HepG2 (cell line): ENCODE data around the gene NYAP1. TPM values are rescaled to one million over a fixed set of nuclear protein-coding genes. Genes with fewer than 3 reads are reported as not detected.

Experiments
- MBD4 ChIP-seq: IDR thresholded peaks from 2 replicates; pipeline ENCODE4 v1.6.1; 2012; ENCODE audit warnings: low read length, inconsistent platforms, borderline replicate concordance
- RFXANK ChIP-seq: IDR thresholded peaks from 2 replicates; pipeline ENCODE4 v1.6.1; 2016
- SNAI1 ChIP-seq: sonication (generic); formaldehyde crosslinking; IDR thresholded peaks from 2 replicates; pipeline ENCODE4 v1.5.0; 2020; ENCODE audit warnings: mild to moderate bottlenecking, missing genetic modification reagents, borderline replicate concordance
- SNRNP70 ChIP-seq: fragments of 200-400 bp; formaldehyde crosslinking; IDR thresholded peaks from 2 replicates; pipeline ENCODE4 v1.6.1; 2017; ENCODE audit warnings: mild to moderate bottlenecking, low read depth, low read length, moderate library complexity
- SOX13 ChIP-seq, 3 experiments: fragments of 450-650 bp in 1 of 3; sonication (generic) in 1 of 3; formaldehyde crosslinking in 1 of 3; IDR thresholded peaks in 2 of 3; conservative IDR thresholded peaks in 1 of 3; 2 replicates each; pipeline versions ENCODE4 v1.5.0 to v1.6.1; 2016 to 2020; ENCODE audit warnings: antibody characterized with exemption in 1 of 3, mild to moderate bottlenecking in 1 of 3, missing compliant biosample characterization in 1 of 3, missing genetic modification reagents in 1 of 3, moderate library complexity in 1 of 3
- THAP9 ChIP-seq: sonication (generic); formaldehyde crosslinking; IDR thresholded peaks from 2 replicates; pipeline ENCODE4; 2020; ENCODE audit warnings: missing genetic modification reagents, mild to moderate bottlenecking, borderline replicate concordance
- ZBTB42 ChIP-seq: sonication (generic); formaldehyde crosslinking; IDR thresholded peaks from 2 replicates; pipeline ENCODE4 v1.5.0; 2020; ENCODE audit warnings: mild to moderate bottlenecking, missing genetic modification reagents
- ZNF205 ChIP-seq: IDR thresholded peaks from 2 replicates; pipeline ENCODE4 v1.6.1; 2018; ENCODE audit warnings: missing biosample characterization, missing genetic modification reagents
- ZNF547 ChIP-seq: sonication (generic); formaldehyde crosslinking; IDR thresholded peaks from 2 replicates; pipeline ENCODE4 v1.5.1; 2020; ENCODE audit warnings: mild to moderate bottlenecking, missing genetic modification reagents
- ZNF574 ChIP-seq: sonication (generic); formaldehyde crosslinking; IDR thresholded peaks from 2 replicates; pipeline ENCODE4 v1.4.0; 2020; ENCODE audit warnings: missing genetic modification reagents
- ZNF737 ChIP-seq: sonication (generic); formaldehyde crosslinking; IDR thresholded peaks from 2 replicates; pipeline ENCODE4 v1.5.0; 2020; ENCODE audit warnings: missing genetic modification reagents, mild to moderate bottlenecking, borderline replicate concordance
- ZSCAN25 ChIP-seq: sonication (generic); formaldehyde crosslinking; IDR thresholded peaks from 2 replicates; pipeline ENCODE4 v1.8.0; 2022; ENCODE audit warnings: mild to moderate bottlenecking, missing genetic modification reagents
- polyA plus RNA-seq, 8 experiments: library from polyadenylated mRNA; depleted of rRNA in 3 of 8; stranded (reverse) in 7 of 8; unstranded in 1 of 8; fragments of >200 nt; fragmentation: Illumina TruSeq in 4 of 8; extraction: Trizol in 4 of 8; gene quantifications; 2 replicates each; pipeline versions ENCODE4 v1.2.1 to v1.2.3, GENCODE V29; 2011 to 2016; ENCODE audit warnings: low read depth in 4 of 8, missing spikeins in 1 of 8, mixed read lengths in 1 of 8; ENCODE audit not compliant: insufficient read depth in 1 of 8
- total RNA-seq, 5 experiments: library from RNA; depleted of rRNA; stranded (reverse); fragments of >200 nt; fragmentation: Illumina TruSeq; extraction: Trizol; gene quantifications; 2 replicates each; pipeline ENCODE4 v1.2.3, GENCODE V29; 2016; ENCODE audit warnings: low read depth in 1 of 5
- TF ChIP-seq, protein P1 (sequence below): sonication (generic); formaldehyde crosslinking; IDR thresholded peaks from 2 replicates; pipeline ENCODE4 v1.8.1; 2022; ENCODE audit warnings: mild to moderate bottlenecking, missing genetic modification reagents
- TF ChIP-seq, protein P2 (sequence below): sonication (generic); formaldehyde crosslinking; conservative IDR thresholded peaks from 2 replicates; pipeline ENCODE4 v1.5.0; 2020; ENCODE audit warnings: missing genetic modification reagents
- TF ChIP-seq, protein P3 (sequence below): sonication (generic); formaldehyde crosslinking; IDR thresholded peaks from 2 replicates; pipeline ENCODE4 v1.4.0; 2020; ENCODE audit warnings: missing genetic modification reagents

The NYAP1 gene
- total and polyA plus RNA-seq, 2 of the 13 experiments (the other 11 are each of a cell fraction or from before 2014, with no cell fraction given) = 0.15 to 0.46 TPM

DNA sequence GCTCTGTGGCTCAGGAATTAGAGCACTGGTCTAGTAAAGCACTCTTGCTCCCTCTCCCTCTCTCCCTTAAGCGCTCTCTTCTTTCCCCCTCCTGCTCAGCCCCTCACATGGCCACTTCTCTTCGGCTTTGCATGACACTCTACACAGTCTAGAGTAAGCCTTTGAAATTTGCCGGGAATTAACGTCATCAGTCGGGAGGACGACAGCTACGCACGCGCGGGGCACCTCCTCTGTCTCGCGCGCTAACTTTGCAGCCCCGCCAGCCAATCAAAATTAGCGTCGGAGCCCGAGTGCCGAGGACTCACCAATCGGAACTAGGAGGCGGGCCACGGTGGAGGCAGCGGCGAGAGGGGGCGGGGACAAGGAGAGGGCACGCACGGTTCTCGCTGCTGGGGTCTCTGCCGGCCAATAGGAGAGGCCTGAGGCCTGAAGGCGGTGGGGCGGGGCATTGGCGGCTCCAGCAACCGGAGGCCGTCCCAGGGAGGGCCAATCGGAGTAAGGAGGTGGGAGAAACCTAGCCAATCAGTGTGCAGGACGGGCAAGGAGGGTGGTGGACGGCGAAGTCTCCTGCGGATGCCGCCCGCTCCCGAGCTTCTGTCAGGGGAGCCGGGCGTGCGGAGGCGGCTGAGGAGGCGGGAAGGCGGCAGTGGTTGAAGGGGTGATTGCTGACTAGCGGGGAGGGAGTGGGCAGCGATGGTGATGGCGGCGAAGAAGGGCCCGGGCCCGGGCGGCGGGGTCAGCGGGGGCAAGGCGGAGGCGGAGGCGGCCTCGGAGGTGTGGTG is 55.1 kb downstream of the NYAP1 start, which contains the start of gene AGFG2 (continued):
- TF ChIP-seq THAP9 (CRISPR knock-in tag) = 0 out of 2 replicates have a peak, but pooled peaks have one; percentile 32
- TF ChIP-seq ZNF574 (CRISPR knock-in tag) = peak; percentile 59
- no peak; the same call in 1 of the 2 replicates for TF ChIP-seq RFXANK (CRISPR knock-in tag)
- TF ChIP-seq ZNF205 (CRISPR knock-in tag) = no peak
- TF ChIP-seq, protein P1, sequence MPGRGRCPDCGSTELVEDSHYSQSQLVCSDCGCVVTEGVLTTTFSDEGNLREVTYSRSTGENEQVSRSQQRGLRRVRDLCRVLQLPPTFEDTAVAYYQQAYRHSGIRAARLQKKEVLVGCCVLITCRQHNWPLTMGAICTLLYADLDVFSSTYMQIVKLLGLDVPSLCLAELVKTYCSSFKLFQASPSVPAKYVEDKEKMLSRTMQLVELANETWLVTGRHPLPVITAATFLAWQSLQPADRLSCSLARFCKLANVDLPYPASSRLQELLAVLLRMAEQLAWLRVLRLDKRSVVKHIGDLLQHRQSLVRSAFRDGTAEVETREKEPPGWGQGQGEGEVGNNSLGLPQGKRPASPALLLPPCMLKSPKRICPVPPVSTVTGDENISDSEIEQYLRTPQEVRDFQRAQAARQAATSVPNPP (CRISPR knock-in tag) = no peak
- TF ChIP-seq ZBTB42 (CRISPR knock-in tag) = no peak
- no peak for TF ChIP-seq SNAI1
- no peak for TF ChIP-seq SNRNP70
- TF ChIP-seq, protein P2, sequence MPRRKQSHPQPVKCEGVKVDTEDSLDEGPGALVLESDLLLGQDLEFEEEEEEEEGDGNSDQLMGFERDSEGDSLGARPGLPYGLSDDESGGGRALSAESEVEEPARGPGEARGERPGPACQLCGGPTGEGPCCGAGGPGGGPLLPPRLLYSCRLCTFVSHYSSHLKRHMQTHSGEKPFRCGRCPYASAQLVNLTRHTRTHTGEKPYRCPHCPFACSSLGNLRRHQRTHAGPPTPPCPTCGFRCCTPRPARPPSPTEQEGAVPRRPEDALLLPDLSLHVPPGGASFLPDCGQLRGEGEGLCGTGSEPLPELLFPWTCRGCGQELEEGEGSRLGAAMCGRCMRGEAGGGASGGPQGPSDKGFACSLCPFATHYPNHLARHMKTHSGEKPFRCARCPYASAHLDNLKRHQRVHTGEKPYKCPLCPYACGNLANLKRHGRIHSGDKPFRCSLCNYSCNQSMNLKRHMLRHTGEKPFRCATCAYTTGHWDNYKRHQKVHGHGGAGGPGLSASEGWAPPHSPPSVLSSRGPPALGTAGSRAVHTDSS (CRISPR knock-in tag) = no peak
- TF ChIP-seq ZSCAN25 (CRISPR knock-in tag) = 0 out of 2 replicates have a peak, but pooled peaks have one; percentile 41
- peak; percentile 89 for TF ChIP-seq ZNF547 (CRISPR knock-in tag)
- 0 out of 2 replicates have a peak, but pooled peaks have one; percentile 26 for TF ChIP-seq SOX13 (IDR thresholded peaks at IDR 0.05)
- 0 out of 4 replicates have a peak, but pooled peaks of 1 of the 2 experiments have one; percentile 24 for TF ChIP-seq SOX13 (CRISPR knock-in tag; conservative IDR thresholded peaks at IDR 0.05 in 1 of 2, IDR thresholded peaks at IDR 0.05 in 1 of 2)
- no peak for TF ChIP-seq ZNF737 (CRISPR knock-in tag)
- TF ChIP-seq, protein P3, sequence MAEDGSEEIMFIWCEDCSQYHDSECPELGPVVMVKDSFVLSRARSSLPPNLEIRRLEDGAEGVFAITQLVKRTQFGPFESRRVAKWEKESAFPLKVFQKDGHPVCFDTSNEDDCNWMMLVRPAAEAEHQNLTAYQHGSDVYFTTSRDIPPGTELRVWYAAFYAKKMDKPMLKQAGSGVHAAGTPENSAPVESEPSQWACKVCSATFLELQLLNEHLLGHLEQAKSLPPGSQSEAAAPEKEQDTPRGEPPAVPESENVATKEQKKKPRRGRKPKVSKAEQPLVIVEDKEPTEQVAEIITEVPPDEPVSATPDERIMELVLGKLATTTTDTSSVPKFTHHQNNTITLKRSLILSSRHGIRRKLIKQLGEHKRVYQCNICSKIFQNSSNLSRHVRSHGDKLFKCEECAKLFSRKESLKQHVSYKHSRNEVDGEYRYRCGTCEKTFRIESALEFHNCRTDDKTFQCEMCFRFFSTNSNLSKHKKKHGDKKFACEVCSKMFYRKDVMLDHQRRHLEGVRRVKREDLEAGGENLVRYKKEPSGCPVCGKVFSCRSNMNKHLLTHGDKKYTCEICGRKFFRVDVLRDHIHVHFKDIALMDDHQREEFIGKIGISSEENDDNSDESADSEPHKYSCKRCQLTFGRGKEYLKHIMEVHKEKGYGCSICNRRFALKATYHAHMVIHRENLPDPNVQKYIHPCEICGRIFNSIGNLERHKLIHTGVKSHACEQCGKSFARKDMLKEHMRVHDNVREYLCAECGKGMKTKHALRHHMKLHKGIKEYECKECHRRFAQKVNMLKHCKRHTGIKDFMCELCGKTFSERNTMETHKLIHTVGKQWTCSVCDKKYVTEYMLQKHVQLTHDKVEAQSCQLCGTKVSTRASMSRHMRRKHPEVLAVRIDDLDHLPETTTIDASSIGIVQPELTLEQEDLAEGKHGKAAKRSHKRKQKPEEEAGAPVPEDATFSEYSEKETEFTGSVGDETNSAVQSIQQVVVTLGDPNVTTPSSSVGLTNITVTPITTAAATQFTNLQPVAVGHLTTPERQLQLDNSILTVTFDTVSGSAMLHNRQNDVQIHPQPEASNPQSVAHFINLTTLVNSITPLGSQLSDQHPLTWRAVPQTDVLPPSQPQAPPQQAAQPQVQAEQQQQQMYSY (CRISPR knock-in tag) = no peak
- TF ChIP-seq MBD4 = no peak
